GM12878 (cell line): Measurements from ENCODE around the gene SEC24D. TPM values are rescaled to one million over a fixed set of nuclear protein-coding genes. Genes with fewer than 3 reads are reported as not detected.

Experiments
- ATAC-seq: fragments of 200-7000 bp; cut with Tn5 transposase; 3 replicates; pipeline ENCODE4 v1.9.1; 2020; ENCODE audit warnings: mild to moderate bottlenecking, moderate library complexity
- BruUV-seq: library from RNA; stranded (reverse); fragments of 400-500 nt; replicated peaks from 2 replicates; lab custom pipeline; 2021; lab: Mats Ljungman, UMichigan
- CTCF ChIA-PET: fragments of 300-600 bp; sonication (Branson Sonifier 250); formaldehyde crosslinking; extraction: SDS; loops from one replicate; lab custom pipeline; 2021; ENCODE audit warnings: inconsistent platforms; lab: Yijun Ruan, JAX
- POLR2A ChIA-PET: fragments of 350-600 bp; formaldehyde crosslinking; extraction: SDS; loops from one replicate; lab custom pipeline; 2021; ENCODE audit warnings: inconsistent platforms; lab: Charles Lee
- RAD21 ChIA-PET: fragments of 300-600 bp; sonication (Branson Sonifier 250); formaldehyde crosslinking; loops from one replicate; lab custom pipeline; 2023; ENCODE audit warnings: antibody characterized with exemption; ENCODE audit not compliant: unreplicated experiment; lab: Charles Lee
- SMC1A ChIA-PET: fragments of 300-600 bp; sonication (Branson Sonifier 250); formaldehyde crosslinking; loops from one replicate; lab custom pipeline; 2023; ENCODE audit not compliant: unreplicated experiment, uncharacterized antibody; lab: Charles Lee
- DNase-seq: peaks from one replicate; pipeline ENCODE4 v3.0.0-alpha.2; 2011; ENCODE audit warnings: low read depth, low spot score
- FAIRE-seq: peaks from 3 replicates; lab custom pipeline; 2011; peaks lifted over from hg19 to GRCh38; lab: Jason Lieb, UNC
- H2AFZ ChIP-seq: 2 replicates; pipeline ENCODE4 v1.6.0; 2011; ENCODE audit warnings: low read depth, low read length, control low read depth; ENCODE audit not compliant: control insufficient read depth
- H3K27ac ChIP-seq: 2 replicates; pipeline ENCODE4 v1.5.1; 2011; ENCODE audit warnings: control low read depth; ENCODE audit not compliant: control insufficient read depth, insufficient read depth
- H3K27me3 ChIP-seq, 2 experiments: replicated peaks in 1 of 2; 2 replicates each; pipeline versions ENCODE4 v1.6.0 to v1.6.1; 2011; ENCODE audit warnings: low read length in 1 of 2; ENCODE audit not compliant: control insufficient read depth in 2 of 2, insufficient read depth in 2 of 2
- H3K36me3 ChIP-seq, 2 experiments: 2 replicates each; pipeline ENCODE4 v1.5.1; 2011; ENCODE audit warnings: low read length in 1 of 2; ENCODE audit not compliant: control insufficient read depth in 2 of 2, insufficient read depth in 2 of 2
- H3K4me1 ChIP-seq: 2 replicates; pipeline ENCODE4 v1.6.1; 2011; ENCODE audit warnings: mild to moderate bottlenecking, low read length, moderate library complexity, mixed read lengths; ENCODE audit not compliant: control insufficient read depth, insufficient read depth
- H3K4me2 ChIP-seq: 2 replicates; pipeline ENCODE4 v1.6.0; 2011; ENCODE audit warnings: control low read depth; ENCODE audit not compliant: control insufficient read depth, insufficient read depth
- H3K4me3 ChIP-seq: fragments of 200-600 bp; sonication (generic); 2 replicates; pipeline ENCODE4 v1.5.1; 2016
- H3K79me2 ChIP-seq: 2 replicates; pipeline ENCODE4 v1.6.0; 2011; ENCODE audit warnings: low read length; ENCODE audit not compliant: control insufficient read depth, insufficient read depth
- H3K9ac ChIP-seq: 2 replicates; pipeline ENCODE4 v1.8.0; 2011; ENCODE audit warnings: low read length, control low read depth, mixed read lengths; ENCODE audit not compliant: control insufficient read depth, insufficient read depth
- H3K9me3 ChIP-seq: replicated peaks from 3 replicates; pipeline ENCODE4 v1.5.1; 2011; ENCODE audit warnings: mild to moderate bottlenecking, low read length; ENCODE audit not compliant: control insufficient read depth, insufficient read depth
- H4K20me1 ChIP-seq: 2 replicates; pipeline ENCODE4 v1.6.0; 2011; ENCODE audit not compliant: control insufficient read depth, insufficient read depth
- BMI1 ChIP-seq: fragments of 450-650 bp; IDR thresholded peaks from 2 replicates; pipeline ENCODE4 v1.6.1; 2016; ENCODE audit warnings: mild to moderate bottlenecking, moderate library complexity, borderline replicate concordance
- MLLT1 ChIP-seq: fragments of 450-650 bp; IDR thresholded peaks from 2 replicates; pipeline ENCODE4 v1.6.1; 2016; ENCODE audit warnings: mild to moderate bottlenecking
- NR2C1 ChIP-seq: fragments of 450-650 bp; IDR thresholded peaks from 2 replicates; pipeline ENCODE4 v1.6.1; 2017; ENCODE audit warnings: antibody characterized with exemption, mild to moderate bottlenecking, moderate library complexity
- NR2F1 ChIP-seq: fragments of 450-650 bp; conservative IDR thresholded peaks from 2 replicates; pipeline ENCODE4 v1.6.1; 2017; ENCODE audit warnings: mild to moderate bottlenecking
- SMARCA5 ChIP-seq: fragments of 450-650 bp; IDR thresholded peaks from 2 replicates; pipeline ENCODE4 v1.6.1; 2017; ENCODE audit warnings: mild to moderate bottlenecking
- TARDBP ChIP-seq: IDR thresholded peaks from 2 replicates; pipeline ENCODE4 v1.6.1; 2016; ENCODE audit warnings: borderline replicate concordance
- ZZZ3 ChIP-seq: IDR thresholded peaks from 2 replicates; pipeline ENCODE4 v1.6.1; 2011; ENCODE audit warnings: low read depth; ENCODE audit not compliant: control insufficient read depth, insufficient read length
- WGBS: methylation state at CpG from one replicate; pipeline ENCODE4 v1.1.6; 2016; ENCODE audit warnings: low lambda C conversion rate; ENCODE audit not compliant: insufficient replicate concordance, insufficient coverage; ENCODE audit errors: missing lambda C conversion rate; 5-methylcytosine and 5-hydroxymethylcytosine counted together
- in situ Hi-C: fragments of 300-500 bp; cut with MboI; formaldehyde crosslinking; loops from 9 replicates; pipeline ENCODE4 v1.14.3; 2018; ENCODE audit warnings: mixed read lengths
- intact Hi-C: fragments of 100-400 bp; cut with micrococcal nuclease; formaldehyde crosslinking; loops from one replicate; pipeline ENCODE4 v1.14.2; 2022; ENCODE audit not compliant: unreplicated experiment
- polyA plus RNA-seq, 11 experiments: library from polyadenylated mRNA; depleted of rRNA in 4 of 11; unstranded in 6 of 11; stranded (reverse) in 5 of 11; fragments of >200 nt; fragmentation: Nextera tagmentation in 4 of 11; fragmentation: Illumina TruSeq in 1 of 11; extraction: Ambion mirVana in 4 of 11; extraction: Trizol in 1 of 11; gene quantifications; 1 replicate in 1 of 11; 2 replicates in 10 of 11; pipeline versions ENCODE4 v1.2.1 to v1.2.3, GENCODE V29; 2011 to 2016; ENCODE audit warnings: inconsistent platforms in 2 of 11, missing spikeins in 2 of 11, low read depth in 1 of 11
- total RNA-seq, 4 experiments: library from RNA; depleted of rRNA in 3 of 4; stranded (reverse); fragments of >200 nt in 3 of 4; fragmentation: Illumina TruSeq in 1 of 4; extraction: Trizol in 1 of 4; gene quantifications; 2 replicates each; pipeline versions ENCODE4 v1.2.1 to v1.2.3, GENCODE V29; 2013 to 2021
- TF ChIP-seq, protein P1 (sequence below): IDR thresholded peaks from 2 replicates; pipeline ENCODE4 v1.6.1; 2012; ENCODE audit warnings: low read depth, low read length, improper control_type of control experiment
- TF ChIP-seq, protein P2 (sequence below): fragments of 450-650 bp; IDR thresholded peaks from 2 replicates; pipeline ENCODE4 v1.6.1; 2017; ENCODE audit warnings: mild to moderate bottlenecking

The SEC24D gene
- total and polyA plus RNA-seq, 10 of the 15 experiments (the other 5 are each of a cell fraction or from before 2014, with no cell fraction given): 12.8 to 61.9 (median 25.6) TPM

DNA sequence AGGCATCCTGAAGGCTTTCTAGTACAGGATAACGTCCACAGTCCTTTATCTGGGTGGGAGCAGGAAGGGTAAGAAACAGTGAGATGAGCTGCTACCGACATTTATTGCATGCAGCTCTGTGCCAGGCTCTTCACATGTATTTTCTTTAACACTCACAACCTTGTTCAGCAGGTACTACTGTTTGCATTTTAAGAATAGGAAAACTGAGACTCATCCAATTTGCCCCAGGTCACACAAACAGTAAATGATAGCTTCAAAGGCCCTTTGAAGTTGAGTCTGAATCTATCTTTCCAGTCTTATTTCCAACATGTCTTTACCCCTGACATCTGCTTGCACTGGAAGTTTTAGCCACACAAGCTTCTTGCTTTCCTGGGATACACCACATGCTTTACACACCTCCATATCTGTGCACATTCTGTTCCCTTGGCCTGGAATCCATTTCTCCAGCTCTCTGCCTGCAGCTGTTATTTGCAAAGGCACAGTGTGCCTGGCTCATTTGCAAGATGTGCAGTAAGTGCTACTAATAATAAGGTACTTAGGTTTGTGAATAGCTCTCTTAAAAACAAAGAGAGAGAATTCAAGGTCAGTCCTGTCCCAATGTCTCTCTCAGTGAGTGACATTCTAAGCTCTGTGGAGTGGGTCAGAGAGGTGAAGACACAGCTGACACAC is 89.5 kb downstream of the SEC24D start:
- SMC1A ChIA-PET: interaction anchor here (1.1 to 1.7 kb wide), 3 partner anchors 16 to 111 kb away, joined by 3 to 4 read pairs (median 3); no protein-coding TSS in a partner anchor
- no peaks in the 10 kb centered on the region for H3K79me2 ChIP-seq
- ATAC-seq (no peak), FAIRE-seq (no peak), DNase-seq (no peak)
- H3K36me3 ChIP-seq: peaks cover 2 to 10% of the 10 kb centered on the region in 2 experiments; a peak in 3 of 4 replicates
- no peak overlapping the region for H3K4me3 ChIP-seq
- WGBS: 94% methylated on average over 2 of the region's 2 CpGs
- no peaks in the 10 kb centered on the region for H3K4me1 ChIP-seq
- no peak overlapping the region for H3K27ac ChIP-seq
- BruUV-seq: no TSS peak
- H3K4me2 ChIP-seq: no peak overlapping the region
- CTCF ChIA-PET: interaction anchor here (0.6 to 3.0 kb wide), 7 partner anchors 9 to 912 kb away, joined by 3 to 17 read pairs (median 4); no protein-coding TSS in a partner anchor
- RAD21 ChIA-PET: interaction anchor here (0.7 to 1.0 kb wide), 2 partner anchors 16 to 1406 kb away, joined by 3 to 4 read pairs; no protein-coding TSS in a partner anchor
- H2AFZ ChIP-seq: no peak overlapping the region
- no peaks in the 10 kb centered on the region for H3K27me3 ChIP-seq
- no peaks in the 10 kb centered on the region for H3K9me3 ChIP-seq
- no peak overlapping the region for H3K9ac ChIP-seq
- no peak for TF ChIP-seq TARDBP
- H4K20me1 ChIP-seq: no peaks in the 10 kb centered on the region
- in situ Hi-C loops (no loop called here), intact Hi-C loops (no loop called here)
- POLR2A ChIA-PET: interaction anchor here (0.6 kb wide), 2 partner anchors 71 to 137 kb away, joined by 3 to 5 read pairs; no protein-coding TSS in a partner anchor

DNA sequence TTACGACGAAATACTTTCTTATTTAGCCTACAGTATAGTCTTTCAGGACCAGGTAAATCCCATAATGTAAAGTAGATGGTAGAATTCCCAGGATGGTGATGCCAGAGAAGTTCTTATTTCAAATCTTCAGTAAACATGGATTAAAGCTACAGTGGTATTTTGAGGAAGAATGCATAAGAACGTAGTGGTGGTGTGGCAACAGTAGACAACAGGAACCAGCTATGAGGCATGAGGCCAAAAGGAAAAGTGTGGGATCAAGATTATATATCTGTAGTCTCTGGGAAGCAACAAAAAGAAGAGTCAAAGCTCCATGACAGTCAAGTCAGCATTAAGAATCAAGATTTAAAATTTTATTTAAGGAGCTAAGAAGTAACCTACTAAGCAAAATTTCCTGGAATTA is 90.6 kb downstream of the SEC24D start:
- no peak for ATAC-seq
- POLR2A ChIA-PET: no interaction called here
- intact Hi-C loops: no loop called here

More for the DNA sequence above, 90.6 kb downstream of the SEC24D start:
- no peak for FAIRE-seq
- H3K9ac ChIP-seq: no peak overlapping the region
- H3K4me3 ChIP-seq: no peak overlapping the region
- ChIA-PET RAD21 (interaction anchor here (0.6 to 0.9 kb wide), 2 partner anchors 213 to 450 kb away, joined by 3 to 4 read pairs; no protein-coding TSS in a partner anchor), CTCF (interaction anchor here (0.5 to 3.0 kb wide), 4 partner anchors 13 to 1745 kb away, joined by 3 to 17 read pairs (median 5); no protein-coding TSS in a partner anchor), SMC1A (interaction anchor here (0.7 to 1.7 kb wide), 6 partner anchors 25 to 120 kb away, joined by 3 to 4 read pairs (median 4); no protein-coding TSS in a partner anchor)
- H3K9me3 ChIP-seq: no peaks in the 10 kb centered on the region
- BruUV-seq: no TSS peak
- H4K20me1 ChIP-seq: no peaks in the 10 kb centered on the region
- no peak overlapping the region for H3K27ac ChIP-seq
- in situ Hi-C loops: no loop called here
- H3K4me1 ChIP-seq: no peaks in the 10 kb centered on the region
- no peak for DNase-seq
- 81% methylated on average over 3 of the region's 3 CpGs for WGBS
- H3K79me2 ChIP-seq: no peaks in the 10 kb centered on the region
- no peak overlapping the region for H2AFZ ChIP-seq
- H3K36me3 ChIP-seq: peaks cover 1 to 14% of the 10 kb centered on the region in 2 experiments; a peak in 3 of 4 replicates
- TF ChIP-seq MLLT1: no peak
- no peak for TF ChIP-seq NR2F1
- TF ChIP-seq BMI1: no peak
- no peak for TF ChIP-seq ZZZ3
- TF ChIP-seq, protein P1, sequence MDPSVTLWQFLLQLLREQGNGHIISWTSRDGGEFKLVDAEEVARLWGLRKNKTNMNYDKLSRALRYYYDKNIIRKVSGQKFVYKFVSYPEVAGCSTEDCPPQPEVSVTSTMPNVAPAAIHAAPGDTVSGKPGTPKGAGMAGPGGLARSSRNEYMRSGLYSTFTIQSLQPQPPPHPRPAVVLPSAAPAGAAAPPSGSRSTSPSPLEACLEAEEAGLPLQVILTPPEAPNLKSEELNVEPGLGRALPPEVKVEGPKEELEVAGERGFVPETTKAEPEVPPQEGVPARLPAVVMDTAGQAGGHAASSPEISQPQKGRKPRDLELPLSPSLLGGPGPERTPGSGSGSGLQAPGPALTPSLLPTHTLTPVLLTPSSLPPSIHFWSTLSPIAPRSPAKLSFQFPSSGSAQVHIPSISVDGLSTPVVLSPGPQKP: no peak
- no peak for TF ChIP-seq NR2C1
- no peak for TF ChIP-seq SMARCA5
- TF ChIP-seq, protein P2, sequence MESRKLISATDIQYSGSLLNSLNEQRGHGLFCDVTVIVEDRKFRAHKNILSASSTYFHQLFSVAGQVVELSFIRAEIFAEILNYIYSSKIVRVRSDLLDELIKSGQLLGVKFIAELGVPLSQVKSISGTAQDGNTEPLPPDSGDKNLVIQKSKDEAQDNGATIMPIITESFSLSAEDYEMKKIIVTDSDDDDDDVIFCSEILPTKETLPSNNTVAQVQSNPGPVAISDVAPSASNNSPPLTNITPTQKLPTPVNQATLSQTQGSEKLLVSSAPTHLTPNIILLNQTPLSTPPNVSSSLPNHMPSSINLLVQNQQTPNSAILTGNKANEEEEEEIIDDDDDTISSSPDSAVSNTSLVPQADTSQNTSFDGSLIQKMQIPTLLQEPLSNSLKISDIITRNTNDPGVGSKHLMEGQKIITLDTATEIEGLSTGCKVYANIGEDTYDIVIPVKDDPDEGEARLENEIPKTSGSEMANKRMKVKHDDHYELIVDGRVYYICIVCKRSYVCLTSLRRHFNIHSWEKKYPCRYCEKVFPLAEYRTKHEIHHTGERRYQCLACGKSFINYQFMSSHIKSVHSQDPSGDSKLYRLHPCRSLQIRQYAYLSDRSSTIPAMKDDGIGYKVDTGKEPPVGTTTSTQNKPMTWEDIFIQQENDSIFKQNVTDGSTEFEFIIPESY: no peak
- H3K4me2 ChIP-seq: no peak overlapping the region
- no peaks in the 10 kb centered on the region for H3K27me3 ChIP-seq
